ENCODE data around the gene ZNF467.

Gene ZNF467

GRCh38 chr7:149767068-149767467 is 6.3 kb downstream of the ZNF467 start:
- Histone ChIP-seq H2AFZ (ENCODE audit: low read depth, low read length) (no peak overlapping the region), H3K4me3 (ENCODE audit: low read length) (no peak overlapping the region), H3K9me3 (ENCODE audit: low read length) (peaks cover 14% of the 10 kb centered on the region), H3K27me3 (ENCODE audit: insufficient read depth, low read length) (peaks cover 29% of the 10 kb centered on the region), H3K4me1 (ENCODE audit: insufficient read depth, low read length) (peaks cover 10% of the 10 kb centered on the region), H3K36me3 (ENCODE audit: insufficient read depth, low read length) (peaks cover 6% of the 10 kb centered on the region)

DNA sequence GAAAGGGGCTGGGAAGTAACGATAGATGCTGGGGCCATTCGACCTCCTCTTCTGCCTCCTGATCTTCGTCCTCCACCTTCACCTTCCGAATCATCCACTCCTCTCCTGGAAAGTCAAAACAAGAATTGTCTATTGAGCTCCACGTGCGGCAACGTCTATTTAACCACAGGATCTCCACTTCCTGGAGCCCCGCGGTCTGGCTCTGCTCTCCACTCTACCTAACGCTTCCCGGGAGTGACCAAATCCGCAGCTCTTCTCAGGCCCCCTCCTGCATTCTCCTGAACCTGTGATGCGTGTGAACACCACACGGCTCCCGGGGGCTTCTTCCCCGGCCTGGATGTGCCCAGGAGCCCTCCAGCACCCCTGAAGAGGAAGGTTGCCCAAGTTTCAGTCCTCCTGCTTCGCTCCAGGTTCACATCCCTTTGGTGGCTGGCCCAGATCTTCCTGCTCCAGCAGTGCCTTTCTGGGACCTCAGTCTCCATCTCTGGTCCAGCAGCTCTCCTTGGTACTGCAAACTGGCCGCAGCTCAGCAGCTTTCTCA is 7.2 kb downstream of the ZNF467 start:
- no peak overlapping the region for H2AFZ ChIP-seq (ENCODE audit: low read depth, low read length)
- H3K4me1 ChIP-seq (ENCODE audit: insufficient read depth, low read length): peaks cover 7% of the 10 kb centered on the region
- peaks cover 29% of the 10 kb centered on the region for H3K27me3 ChIP-seq (ENCODE audit: insufficient read depth, low read length)
- H3K9me3 ChIP-seq (ENCODE audit: low read length): peaks cover 14% of the 10 kb centered on the region
- H3K4me3 ChIP-seq (ENCODE audit: low read length): no peak overlapping the region
- peaks cover 6% of the 10 kb centered on the region for H3K36me3 ChIP-seq (ENCODE audit: insufficient read depth, low read length)

- H3K36me3 ChIP-seq (ENCODE audit: insufficient read depth, low read length): peaks cover 6% of the 10 kb centered on the region
- H3K9me3 ChIP-seq (ENCODE audit: low read length): peaks cover 14% of the 10 kb centered on the region
- peaks cover under 1% of the 10 kb centered on the region for H3K4me1 ChIP-seq (ENCODE audit: insufficient read depth, low read length)
- no peak overlapping the region for H3K4me3 ChIP-seq (ENCODE audit: low read length)
- H3K27me3 ChIP-seq (ENCODE audit: insufficient read depth, low read length): peaks cover 29% of the 10 kb centered on the region
- H2AFZ ChIP-seq (ENCODE audit: low read depth, low read length): no peak overlapping the region
Observed at GRCh38 chr7:149765399-149766121, 7.8 kb downstream of the ZNF467 start.

DNA sequence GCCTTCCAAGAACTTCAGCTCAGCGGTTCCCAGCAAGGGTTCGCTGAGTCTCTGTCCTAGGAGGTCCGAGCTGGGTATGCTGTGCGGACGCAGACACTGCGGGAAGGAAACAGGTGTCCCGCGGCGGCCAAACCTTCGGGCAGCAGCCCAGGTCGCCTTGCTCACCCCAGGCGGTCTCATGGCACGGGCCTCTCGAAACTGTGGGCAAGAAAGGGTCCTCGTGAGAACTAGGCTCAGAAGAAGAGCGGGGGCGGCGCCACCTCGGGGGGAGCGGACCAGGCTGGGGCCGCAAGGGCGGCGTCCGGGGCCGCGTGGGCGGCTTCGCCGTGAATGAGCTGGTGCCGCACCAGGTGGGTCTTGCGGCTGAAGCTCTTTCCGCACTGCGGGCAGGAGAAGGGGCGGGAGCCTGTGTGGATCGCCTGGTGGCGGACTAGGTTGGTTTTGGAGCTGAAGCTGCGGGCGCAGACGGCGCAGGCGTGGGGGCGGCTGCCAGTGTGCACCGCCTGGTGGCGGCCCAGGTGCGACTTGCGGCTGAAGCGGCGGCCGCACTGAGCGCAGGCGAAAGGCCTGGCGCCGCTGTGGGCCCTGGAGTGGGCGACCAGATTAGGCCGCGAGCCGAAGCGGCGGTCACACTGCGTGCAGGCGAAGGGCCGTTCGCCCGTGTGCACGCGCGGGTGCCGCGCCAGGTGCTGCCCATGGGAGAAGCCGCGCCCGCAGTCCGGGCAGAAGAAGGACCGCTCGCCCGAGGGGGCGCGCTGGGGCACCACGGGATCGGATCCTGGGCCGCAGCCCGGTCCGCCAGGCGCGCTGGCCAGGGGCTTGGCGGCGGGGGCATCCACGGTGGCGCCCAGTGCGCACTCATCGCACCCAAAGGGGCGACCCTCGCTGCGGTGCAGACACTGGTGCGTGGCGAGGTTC is 8.6 kb downstream of the ZNF467 start:
- H3K4me1 ChIP-seq (ENCODE audit: insufficient read depth, low read length): no peaks in the 10 kb centered on the region
- no peak overlapping the region for H3K4me3 ChIP-seq (ENCODE audit: low read length)

GRCh38 chr7:149763563-149764240 is 9.7 kb downstream of the ZNF467 start:
- Histone ChIP-seq H3K27me3 (ENCODE audit: insufficient read depth, low read length) (peaks cover 29% of the 10 kb centered on the region), H2AFZ (ENCODE audit: low read depth, low read length) (no peak overlapping the region), H3K9me3 (ENCODE audit: low read length) (peaks cover 14% of the 10 kb centered on the region), H3K4me1 (ENCODE audit: insufficient read depth, low read length) (peaks cover 4% of the 10 kb centered on the region), H3K4me3 (ENCODE audit: low read length) (no peak overlapping the region), H3K36me3 (ENCODE audit: insufficient read depth, low read length) (peaks cover 3% of the 10 kb centered on the region)

More for the DNA sequence above, 8.6 kb downstream of the ZNF467 start:
- peaks cover 29% of the 10 kb centered on the region for H3K27me3 ChIP-seq (ENCODE audit: insufficient read depth, low read length)
- H3K9me3 ChIP-seq (ENCODE audit: low read length): peaks cover 14% of the 10 kb centered on the region
- H2AFZ ChIP-seq (ENCODE audit: low read depth, low read length): no peak overlapping the region
- peaks cover 6% of the 10 kb centered on the region for H3K36me3 ChIP-seq (ENCODE audit: insufficient read depth, low read length)

DNA sequence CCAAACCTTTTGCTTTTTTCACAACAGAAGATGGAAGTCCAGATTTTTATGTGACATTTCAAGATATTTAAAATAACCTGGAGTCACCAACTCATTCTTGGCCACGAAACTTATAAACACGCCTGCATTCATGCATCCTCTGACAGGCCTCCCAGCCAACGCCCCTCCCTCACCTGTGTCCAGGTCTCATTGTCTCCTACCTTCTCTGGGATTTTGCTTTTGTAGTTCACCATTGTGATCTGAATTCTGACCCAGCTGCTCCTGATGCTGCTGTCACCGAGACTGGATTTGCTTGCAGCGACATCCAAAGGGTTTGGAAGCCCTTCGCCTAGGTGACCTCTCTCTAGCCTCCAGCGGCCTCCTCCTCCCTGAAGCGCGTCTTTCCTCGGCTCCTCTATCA is 10.8 kb downstream of the ZNF467 start:
- Histone ChIP-seq H3K9me3 (ENCODE audit: low read length) (peaks cover 14% of the 10 kb centered on the region), H3K27me3 (ENCODE audit: insufficient read depth, low read length) (peaks cover 29% of the 10 kb centered on the region), H3K36me3 (ENCODE audit: insufficient read depth, low read length) (no peaks in the 10 kb centered on the region), H3K4me3 (ENCODE audit: low read length) (no peak overlapping the region), H3K4me1 (ENCODE audit: insufficient read depth, low read length) (peaks cover 4% of the 10 kb centered on the region), H2AFZ (ENCODE audit: low read depth, low read length) (no peak overlapping the region)

DNA sequence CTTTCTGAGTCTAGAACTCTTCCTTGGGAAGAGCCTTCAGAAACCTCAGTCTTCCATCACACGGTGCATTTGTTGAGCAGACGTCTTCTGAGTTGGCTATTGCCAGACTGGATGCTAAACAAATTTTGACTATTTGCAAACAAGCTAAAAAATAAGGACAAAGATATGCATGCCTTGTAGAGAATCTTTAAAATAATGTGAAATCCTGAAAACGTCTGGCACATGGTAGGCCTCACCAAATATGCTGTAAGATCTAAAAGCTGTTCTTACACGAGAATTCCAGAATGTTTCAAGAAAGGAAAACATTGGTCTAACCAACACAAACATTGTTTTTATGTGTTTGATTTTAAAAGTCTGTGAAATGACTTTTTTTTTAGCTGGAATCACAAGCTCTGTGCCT is 11.3 kb downstream of the ZNF467 start:
- Histone ChIP-seq H2AFZ (ENCODE audit: low read depth, low read length) (no peak overlapping the region), H3K4me3 (ENCODE audit: low read length) (no peak overlapping the region), H3K4me1 (ENCODE audit: insufficient read depth, low read length) (peaks cover 4% of the 10 kb centered on the region), H3K36me3 (ENCODE audit: insufficient read depth, low read length) (no peaks in the 10 kb centered on the region), H3K27me3 (ENCODE audit: insufficient read depth, low read length) (peaks cover 29% of the 10 kb centered on the region), H3K9me3 (ENCODE audit: low read length) (peaks cover 14% of the 10 kb centered on the region)

GRCh38 chr7:149761307-149761706 is 12.1 kb downstream of the ZNF467 start:
- peaks cover 14% of the 10 kb centered on the region for H3K9me3 ChIP-seq (ENCODE audit: low read length)
- H2AFZ ChIP-seq (ENCODE audit: low read depth, low read length): no peak overlapping the region
- H3K27me3 ChIP-seq (ENCODE audit: insufficient read depth, low read length): peaks cover 29% of the 10 kb centered on the region
- H3K4me3 ChIP-seq (ENCODE audit: low read length): no peak overlapping the region
- H3K36me3 ChIP-seq (ENCODE audit: insufficient read depth, low read length): no peaks in the 10 kb centered on the region
- peaks cover 4% of the 10 kb centered on the region for H3K4me1 ChIP-seq (ENCODE audit: insufficient read depth, low read length)

GRCh38 chr7:149760538-149760937 is 12.8 kb downstream of the ZNF467 start:
- H2AFZ ChIP-seq (ENCODE audit: low read depth, low read length): no peak overlapping the region
- peaks cover 25% of the 10 kb centered on the region for H3K27me3 ChIP-seq (ENCODE audit: insufficient read depth, low read length)
- H3K4me1 ChIP-seq (ENCODE audit: insufficient read depth, low read length): peaks cover 4% of the 10 kb centered on the region
- no peaks in the 10 kb centered on the region for H3K36me3 ChIP-seq (ENCODE audit: insufficient read depth, low read length)
- H3K4me3 ChIP-seq (ENCODE audit: low read length): no peak overlapping the region
- H3K9me3 ChIP-seq (ENCODE audit: low read length): peaks cover 8% of the 10 kb centered on the region

GRCh38 chr7:149759093-149759860 is 14.1 kb downstream of the ZNF467 start:
- Histone ChIP-seq H2AFZ (ENCODE audit: low read depth, low read length) (no peak overlapping the region), H3K36me3 (ENCODE audit: insufficient read depth, low read length) (no peaks in the 10 kb centered on the region), H3K4me1 (ENCODE audit: insufficient read depth, low read length) (peaks cover 4% of the 10 kb centered on the region), H3K27me3 (ENCODE audit: insufficient read depth, low read length) (peaks cover 14% of the 10 kb centered on the region), H3K9me3 (ENCODE audit: low read length) (peaks cover under 1% of the 10 kb centered on the region), H3K4me3 (ENCODE audit: low read length) (no peak overlapping the region)

GRCh38 chr7:149753375-149754233 is 19.8 kb downstream of the ZNF467 start:
- H3K9me3 ChIP-seq (ENCODE audit: low read length): no peaks in the 10 kb centered on the region
- no peaks in the 10 kb centered on the region for H3K36me3 ChIP-seq (ENCODE audit: insufficient read depth, low read length)
- no peak overlapping the region for H3K4me3 ChIP-seq (ENCODE audit: low read length)
- peaks cover 22% of the 10 kb centered on the region for H3K4me1 ChIP-seq (ENCODE audit: insufficient read depth, low read length)
- H3K27me3 ChIP-seq (ENCODE audit: insufficient read depth, low read length): no peaks in the 10 kb centered on the region
- H2AFZ ChIP-seq (ENCODE audit: low read depth, low read length): no peak overlapping the region

Data from neuron (in vitro differentiated cells).